GM21526 (cell line): ENCODE data around the gene VAV3.

Source experiments
- ATAC-seq: cut with Tn5 transposase; IDR thresholded peaks from one replicate; pipeline ENCODE4 v1.9.1; 2021; ENCODE audit warnings: moderate library complexity; ENCODE audit not compliant: unreplicated experiment, low FRiP score

Gene VAV3

GRCh38 chr1:107974090-107974489 lies 9.1 kb upstream of the VAV3 start:
- no peak for ATAC-seq

GRCh38 chr1:107972391-107973180 lies 7.6 kb upstream of the VAV3 start:
- ATAC-seq: no peak

GRCh38 chr1:107966550-107966949 lies 1.6 kb upstream of the VAV3 start:
- no peak for ATAC-seq

GRCh38 chr1:107964336-107965109 lies 457 bp downstream of the VAV3 start:
- no peak for ATAC-seq

GRCh38 chr1:107963601-107964335 lies 1.2 kb downstream of the VAV3 start:
- peak; percentile 76 for ATAC-seq

- ATAC-seq: no peak
These were observed 2.0 kb downstream of the VAV3 start for GRCh38 chr1:107963008-107963407.

- ATAC-seq: no peak
These were observed 10.1 kb downstream of the VAV3 start for GRCh38 chr1:107954719-107955415.

- no peak for ATAC-seq
These were observed 10.9 kb downstream of the VAV3 start for GRCh38 chr1:107954126-107954525.

GRCh38 chr1:107953556-107953955 lies 11.4 kb downstream of the VAV3 start:
- ATAC-seq: no peak

- no peak for ATAC-seq
These were observed 12.0 kb downstream of the VAV3 start for GRCh38 chr1:107952989-107953388.

- no peak for ATAC-seq
These were observed 14.5 kb downstream of the VAV3 start for GRCh38 chr1:107950464-107950863.

GRCh38 chr1:107949467-107950253 lies 15.3 kb downstream of the VAV3 start:
- peak; percentile 93 for ATAC-seq

- ATAC-seq: no peak
These were observed 18.2 kb downstream of the VAV3 start for GRCh38 chr1:107946794-107947193.

- no peak for ATAC-seq
These were observed 21.3 kb downstream of the VAV3 start for GRCh38 chr1:107943694-107944093.

- no peak for ATAC-seq
These were observed 22.2 kb downstream of the VAV3 start for GRCh38 chr1:107942814-107943213.

- ATAC-seq: no peak
These were observed 23.4 kb downstream of the VAV3 start for GRCh38 chr1:107941531-107941930.

GRCh38 chr1:107941123-107941522 lies 23.9 kb downstream of the VAV3 start:
- ATAC-seq: no peak

- no peak for ATAC-seq
These were observed 24.3 kb downstream of the VAV3 start for GRCh38 chr1:107940701-107941100.

GRCh38 chr1:107940017-107940577 lies 24.9 kb downstream of the VAV3 start:
- no peak for ATAC-seq
